ENCODE data around the gene SERPINA10. TPM values are rescaled to one million over a fixed set of nuclear protein-coding genes. Genes with fewer than 3 reads are reported as not detected.

The SERPINA10 gene
- total RNA-seq, 1 donor from 2014 or later = not detected

DNA sequence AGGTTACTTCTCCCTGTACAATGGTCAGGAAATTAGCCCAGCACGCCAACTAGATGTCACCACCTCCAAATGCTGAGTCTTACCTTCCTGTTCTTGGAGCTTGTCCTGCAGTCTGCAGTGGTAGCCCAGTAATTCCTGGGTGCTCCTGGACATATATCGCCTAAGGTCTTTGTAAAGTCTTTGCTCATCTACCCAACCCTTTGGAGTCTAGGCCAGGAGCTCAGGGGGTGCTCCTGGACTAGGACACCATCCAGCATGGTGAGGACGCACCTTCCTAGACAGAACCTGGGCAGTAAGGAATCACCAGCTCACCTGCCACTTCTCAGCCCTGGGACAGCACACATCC, 569 bp downstream of the SERPINA10 start:
- Mint-ChIP-seq H3K4me1 (ENCODE audit: unreplicated experiment) (peaks cover 11% of the 10 kb centered on the region), H3K4me3 (ENCODE audit: unreplicated experiment) (no peak overlapping the region), H3K9me3 (ENCODE audit: unreplicated experiment) (no peaks in the 10 kb centered on the region), H3K27ac (ENCODE audit: unreplicated experiment) (no peak overlapping the region), H3K36me3 (ENCODE audit: low read depth, unreplicated experiment) (no peaks in the 10 kb centered on the region), H3K27me3 (ENCODE audit: unreplicated experiment) (peaks cover 2% of the 10 kb centered on the region)
- DNase-seq (ENCODE audit: low spot score) = no peak
- TF ChIP-seq, protein P1, sequence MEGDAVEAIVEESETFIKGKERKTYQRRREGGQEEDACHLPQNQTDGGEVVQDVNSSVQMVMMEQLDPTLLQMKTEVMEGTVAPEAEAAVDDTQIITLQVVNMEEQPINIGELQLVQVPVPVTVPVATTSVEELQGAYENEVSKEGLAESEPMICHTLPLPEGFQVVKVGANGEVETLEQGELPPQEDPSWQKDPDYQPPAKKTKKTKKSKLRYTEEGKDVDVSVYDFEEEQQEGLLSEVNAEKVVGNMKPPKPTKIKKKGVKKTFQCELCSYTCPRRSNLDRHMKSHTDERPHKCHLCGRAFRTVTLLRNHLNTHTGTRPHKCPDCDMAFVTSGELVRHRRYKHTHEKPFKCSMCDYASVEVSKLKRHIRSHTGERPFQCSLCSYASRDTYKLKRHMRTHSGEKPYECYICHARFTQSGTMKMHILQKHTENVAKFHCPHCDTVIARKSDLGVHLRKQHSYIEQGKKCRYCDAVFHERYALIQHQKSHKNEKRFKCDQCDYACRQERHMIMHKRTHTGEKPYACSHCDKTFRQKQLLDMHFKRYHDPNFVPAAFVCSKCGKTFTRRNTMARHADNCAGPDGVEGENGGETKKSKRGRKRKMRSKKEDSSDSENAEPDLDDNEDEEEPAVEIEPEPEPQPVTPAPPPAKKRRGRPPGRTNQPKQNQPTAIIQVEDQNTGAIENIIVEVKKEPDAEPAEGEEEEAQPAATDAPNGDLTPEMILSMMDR (IDR thresholded peaks at IDR 0.05; ENCODE audit: unreplicated experiment) = no peak

DNA sequence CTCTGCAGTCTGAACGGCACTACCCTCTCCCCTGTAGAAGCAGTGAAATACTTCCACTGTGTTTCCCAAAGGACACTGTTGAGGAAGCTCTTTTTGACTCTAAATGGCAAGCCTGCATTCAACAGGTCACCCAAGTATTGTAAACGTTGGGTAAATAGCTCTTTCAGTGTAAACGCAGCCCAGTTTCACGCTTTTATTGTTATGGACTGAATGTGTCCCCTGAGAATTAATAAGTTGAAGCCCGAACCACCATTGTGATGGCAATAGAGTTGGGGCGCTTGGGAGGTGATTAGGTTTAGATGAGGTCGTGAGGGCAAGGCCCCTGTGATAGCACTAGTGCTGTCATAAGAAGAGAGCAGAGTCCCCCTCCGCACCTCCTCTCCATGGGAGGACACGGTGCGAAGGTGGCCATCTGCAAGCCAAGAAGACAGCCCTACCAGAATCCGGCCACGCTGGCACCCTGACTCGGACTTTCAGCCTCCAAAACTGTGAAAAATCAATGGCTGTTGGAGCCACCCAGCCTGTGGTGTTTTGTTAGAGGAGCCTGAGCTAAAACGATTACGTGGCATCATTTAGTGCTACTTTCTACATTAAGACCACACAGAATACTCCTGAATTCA, 1.1 kb downstream of the SERPINA10 start:
- TF ChIP-seq, protein P1 (IDR thresholded peaks at IDR 0.05; ENCODE audit: unreplicated experiment) = no peak
- no peak for DNase-seq (ENCODE audit: low spot score)
- Mint-ChIP-seq H3K36me3 (ENCODE audit: low read depth, unreplicated experiment) (no peaks in the 10 kb centered on the region), H3K4me1 (ENCODE audit: unreplicated experiment) (peaks cover 12% of the 10 kb centered on the region), H3K27ac (ENCODE audit: unreplicated experiment) (no peak overlapping the region), H3K9me3 (ENCODE audit: unreplicated experiment) (no peaks in the 10 kb centered on the region), H3K4me3 (ENCODE audit: unreplicated experiment) (no peak overlapping the region), H3K27me3 (ENCODE audit: unreplicated experiment) (peaks cover 2% of the 10 kb centered on the region)

DNA sequence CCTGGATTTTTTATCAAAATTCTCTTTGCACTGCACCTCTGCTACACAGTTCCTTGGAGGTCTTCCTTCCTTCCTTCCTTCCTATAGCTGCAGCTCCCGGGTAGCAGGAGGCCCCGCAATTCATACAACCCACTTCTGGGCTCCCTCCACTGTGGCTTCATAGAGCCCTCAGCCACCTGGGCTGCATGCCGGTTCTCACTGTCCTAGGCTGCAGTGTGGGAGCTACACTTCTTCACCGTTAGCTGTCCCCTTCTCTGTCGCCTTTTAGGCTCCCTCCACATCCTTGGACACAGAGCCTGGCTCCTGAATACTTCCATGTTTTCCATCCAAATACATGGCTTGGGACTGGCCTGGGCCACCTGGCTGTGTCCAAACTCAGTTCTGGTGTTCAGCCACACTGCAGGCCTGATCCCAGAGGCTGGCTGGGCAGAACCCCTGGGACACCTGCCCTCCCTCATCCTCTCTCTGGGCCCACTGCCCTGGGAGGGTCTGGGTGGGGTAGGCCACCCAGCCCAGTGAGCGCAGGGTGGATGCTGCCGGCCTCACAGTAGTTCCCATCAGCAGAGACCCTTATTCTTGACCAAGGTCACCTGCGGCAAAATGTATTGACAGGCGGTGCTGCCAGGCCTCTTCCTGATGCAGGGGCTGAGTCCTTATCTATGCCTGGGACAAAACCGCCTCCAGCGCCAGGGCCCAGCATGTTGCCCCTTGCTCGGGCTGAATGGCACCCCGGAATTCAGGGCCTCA, 1.7 kb downstream of the SERPINA10 start:
- Mint-ChIP-seq H3K36me3 (ENCODE audit: low read depth, unreplicated experiment) (no peaks in the 10 kb centered on the region), H3K27me3 (ENCODE audit: unreplicated experiment) (peaks cover 2% of the 10 kb centered on the region), H3K4me3 (ENCODE audit: unreplicated experiment) (no peak overlapping the region), H3K27ac (ENCODE audit: unreplicated experiment) (no peak overlapping the region), H3K4me1 (ENCODE audit: unreplicated experiment) (peaks cover 10% of the 10 kb centered on the region), H3K9me3 (ENCODE audit: unreplicated experiment) (no peaks in the 10 kb centered on the region)
- DNase-seq (ENCODE audit: low spot score) = no peak
- TF ChIP-seq, protein P1 (IDR thresholded peaks at IDR 0.05; ENCODE audit: unreplicated experiment) = no peak

DNA sequence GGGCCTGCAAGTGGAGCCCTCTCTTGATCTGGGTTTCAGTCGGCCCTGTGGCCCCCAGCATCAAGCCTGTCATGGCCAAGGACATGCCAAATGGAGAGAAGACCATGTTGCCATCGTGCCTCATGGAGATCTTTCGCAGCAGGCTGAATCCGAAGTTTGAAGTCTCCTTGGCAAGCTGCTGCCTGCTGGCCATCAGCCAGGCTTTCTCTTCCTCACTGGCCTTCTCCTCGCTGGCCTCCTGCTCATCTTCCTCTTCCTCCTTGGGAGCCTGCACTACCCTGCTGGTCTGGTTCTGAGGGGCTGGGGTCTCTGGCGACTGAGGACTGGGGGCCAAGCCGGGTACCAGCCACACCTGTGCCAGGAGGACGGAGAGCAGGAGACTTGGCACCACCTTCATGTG, 2.9 kb downstream of the SERPINA10 start:
- H3K27ac Mint-ChIP-seq (ENCODE audit: unreplicated experiment) = no peak overlapping the region
- H3K4me3 Mint-ChIP-seq (ENCODE audit: unreplicated experiment) = no peak overlapping the region
- H3K9me3 Mint-ChIP-seq (ENCODE audit: unreplicated experiment) = no peaks in the 10 kb centered on the region
- H3K27me3 Mint-ChIP-seq (ENCODE audit: unreplicated experiment) = peaks cover 2% of the 10 kb centered on the region
- TF ChIP-seq, protein P1 (IDR thresholded peaks at IDR 0.05; ENCODE audit: unreplicated experiment) = no peak
- H3K36me3 Mint-ChIP-seq (ENCODE audit: low read depth, unreplicated experiment) = no peaks in the 10 kb centered on the region
- no peak for DNase-seq (ENCODE audit: low spot score)
- H3K4me1 Mint-ChIP-seq (ENCODE audit: unreplicated experiment) = peaks cover 10% of the 10 kb centered on the region
